HUES6 (cell line): ENCODE data around the gene GLG1.

Experiments used
- H3K27ac ChIP-seq: 2 replicates; pipeline ENCODE4 v1.7.0; 2013; ENCODE audit warnings: low read depth, mild to moderate bottlenecking, low read length, inconsistent platforms
- H3K27me3 ChIP-seq: 2 replicates; pipeline ENCODE4 v1.6.1; 2013; ENCODE audit warnings: low read length; ENCODE audit not compliant: control insufficient read depth, insufficient read depth
- H3K36me3 ChIP-seq: 2 replicates; pipeline ENCODE4 v1.6.1; 2013; ENCODE audit warnings: low read length; ENCODE audit not compliant: control insufficient read depth, insufficient read depth
- H3K4me1 ChIP-seq: 2 replicates; pipeline ENCODE4 v1.6.1; 2013; ENCODE audit warnings: low read length; ENCODE audit not compliant: control insufficient read depth, insufficient read depth
- H3K4me3 ChIP-seq: 2 replicates; pipeline ENCODE4 v1.5.1; 2013; ENCODE audit warnings: low read depth, low read length
- H3K9ac ChIP-seq: one replicate; pipeline ENCODE4 v1.6.1; 2013; ENCODE audit warnings: mild to moderate bottlenecking, low read length
- H3K9me3 ChIP-seq: 2 replicates; pipeline ENCODE4 v1.6.1; 2013; ENCODE audit warnings: low read depth, low read length; ENCODE audit not compliant: control insufficient read depth, insufficient read depth

Gene GLG1

GRCh38 chr16:74633686-74634085 lies 26.8 kb upstream of the GLG1 start:
- H3K9me3 ChIP-seq = no peaks in the 10 kb centered on the region
- H3K9ac ChIP-seq = no peak overlapping the region

DNA sequence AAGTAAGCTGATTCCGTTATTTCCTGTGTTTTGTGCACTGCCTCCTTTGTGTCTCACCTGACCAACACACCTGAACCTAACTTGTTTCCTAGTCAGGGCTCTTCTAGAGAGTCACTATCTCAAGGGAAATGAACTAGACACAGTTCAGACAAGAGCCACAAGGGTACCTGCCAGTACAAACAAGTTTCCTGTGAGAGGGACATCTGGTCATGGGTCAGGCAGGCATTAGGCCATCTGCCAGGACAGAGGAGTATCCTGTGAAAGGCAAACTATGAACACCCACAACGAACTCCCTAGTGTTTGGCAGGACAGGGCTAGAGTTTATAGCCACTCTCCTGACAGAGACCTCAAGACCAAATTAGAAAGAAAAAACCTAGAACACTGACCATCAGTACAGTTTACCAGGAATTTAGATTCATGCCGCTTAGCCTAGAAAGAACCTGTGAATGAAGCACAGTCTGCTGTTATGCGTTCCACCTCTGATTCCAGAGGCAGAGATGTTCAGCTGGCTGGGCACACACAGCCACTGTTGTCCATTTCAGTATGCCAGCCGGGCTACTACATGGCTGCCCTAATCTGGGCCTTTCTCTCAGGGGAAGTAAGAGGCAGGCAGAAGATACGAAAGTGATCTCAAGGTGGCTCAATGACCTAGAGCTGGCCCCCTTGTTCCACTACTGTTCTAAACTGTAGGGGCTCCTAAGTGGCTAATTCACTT lies 20.7 kb upstream of the GLG1 start:
- Histone ChIP-seq H3K36me3 (peaks cover 99% of the 10 kb centered on the region), H3K27me3 (no peaks in the 10 kb centered on the region), H3K9me3 (no peaks in the 10 kb centered on the region), H3K4me3 (no peak overlapping the region), H3K27ac (no peak overlapping the region), H3K4me1 (peaks cover 3% of the 10 kb centered on the region; the same call in 1 of the 2 replicates), H3K9ac (no peak overlapping the region)

More at GRCh38 chr16:74633686-74634085, 26.8 kb upstream of the GLG1 start:
- H3K27me3 ChIP-seq = no peaks in the 10 kb centered on the region
- no peaks in the 10 kb centered on the region for H3K4me1 ChIP-seq
- H3K36me3 ChIP-seq = peaks cover 98% of the 10 kb centered on the region
- no peak overlapping the region for H3K4me3 ChIP-seq
- H3K27ac ChIP-seq = no peak overlapping the region

- H3K9ac ChIP-seq = no peak overlapping the region
- no peak overlapping the region for H3K27ac ChIP-seq
- peaks cover 5% of the 10 kb centered on the region; the same call in 1 of the 2 replicates for H3K4me1 ChIP-seq
- H3K36me3 ChIP-seq = peaks cover 99% of the 10 kb centered on the region
- no peaks in the 10 kb centered on the region for H3K9me3 ChIP-seq
- H3K4me3 ChIP-seq = no peak overlapping the region
- no peaks in the 10 kb centered on the region for H3K27me3 ChIP-seq
These were observed 20.0 kb upstream of the GLG1 start for GRCh38 chr16:74626741-74627416.

- no peak overlapping the region for H3K4me3 ChIP-seq
- no peak overlapping the region for H3K9ac ChIP-seq
These were observed 18.8 kb upstream of the GLG1 start for GRCh38 chr16:74625500-74626350.

DNA sequence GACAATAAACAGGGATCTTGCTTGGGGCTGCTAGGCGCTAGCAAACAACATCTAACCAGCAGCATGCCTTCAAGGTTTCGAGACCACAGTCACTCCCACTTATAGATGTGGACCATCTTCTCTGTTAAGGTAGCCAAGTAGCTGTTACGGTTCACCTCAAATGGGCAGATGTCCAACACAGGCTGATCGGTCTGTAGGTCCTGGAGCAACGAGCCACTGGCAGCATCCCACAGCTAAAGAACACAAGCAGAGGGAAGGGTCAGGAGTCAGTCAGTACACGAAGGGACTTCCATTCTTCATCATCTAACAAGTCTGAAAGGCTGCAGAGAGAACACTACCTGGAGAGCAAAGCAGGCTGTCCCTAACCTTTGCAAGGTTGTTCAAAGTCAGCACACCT lies 16.9 kb upstream of the GLG1 start:
- no peak overlapping the region for H3K27ac ChIP-seq
- no peak overlapping the region for H3K9ac ChIP-seq
- no peaks in the 10 kb centered on the region for H3K9me3 ChIP-seq
- no peak overlapping the region for H3K4me3 ChIP-seq
- H3K27me3 ChIP-seq = no peaks in the 10 kb centered on the region
- peaks cover 6% of the 10 kb centered on the region; the same call in 1 of the 2 replicates for H3K4me1 ChIP-seq
- peaks cover 81% of the 10 kb centered on the region for H3K36me3 ChIP-seq

More at GRCh38 chr16:74625500-74626350, 18.8 kb upstream of the GLG1 start:
- Histone ChIP-seq H3K9me3 (no peaks in the 10 kb centered on the region), H3K4me1 (peaks cover 6% of the 10 kb centered on the region; the same call in 1 of the 2 replicates), H3K27ac (no peak overlapping the region), H3K36me3 (peaks cover 96% of the 10 kb centered on the region), H3K27me3 (no peaks in the 10 kb centered on the region)

DNA sequence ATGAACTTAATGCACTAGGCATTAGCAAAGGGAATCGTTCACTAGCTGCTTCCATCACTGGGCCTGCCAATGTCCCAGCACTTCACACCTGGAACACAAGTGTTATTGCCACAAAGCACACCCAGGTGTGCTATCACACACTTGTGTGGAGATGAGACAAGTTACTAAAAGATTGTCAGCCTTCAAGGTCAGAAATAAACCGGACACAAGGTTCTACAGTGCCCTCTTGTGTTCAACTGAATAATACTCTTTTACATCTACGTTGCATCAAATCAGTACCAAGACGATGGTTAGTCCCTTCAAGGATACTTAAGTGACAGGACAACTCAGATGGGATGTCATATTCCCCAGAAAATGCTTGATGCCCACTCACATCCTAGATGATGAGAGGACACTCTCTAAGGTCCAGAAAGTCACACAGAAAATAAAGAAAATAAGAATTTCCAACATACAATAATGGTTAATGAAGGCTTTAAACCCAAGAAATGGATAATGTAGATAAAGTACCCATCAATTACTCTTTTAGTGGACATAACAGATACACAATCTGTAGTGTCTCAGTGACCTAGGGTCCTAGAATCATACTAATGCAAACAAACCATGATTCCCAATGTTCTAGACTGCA lies 16.4 kb upstream of the GLG1 start:
- Histone ChIP-seq H3K9ac (no peak overlapping the region), H3K36me3 (peaks cover 75% of the 10 kb centered on the region), H3K27ac (no peak overlapping the region), H3K9me3 (no peaks in the 10 kb centered on the region), H3K4me1 (peaks cover 6% of the 10 kb centered on the region; the same call in 1 of the 2 replicates), H3K27me3 (no peaks in the 10 kb centered on the region), H3K4me3 (no peak overlapping the region)

GRCh38 chr16:74622005-74622404 lies 15.1 kb upstream of the GLG1 start:
- Histone ChIP-seq H3K9ac (no peak overlapping the region), H3K27ac (no peak overlapping the region), H3K27me3 (no peaks in the 10 kb centered on the region), H3K4me3 (no peak overlapping the region), H3K4me1 (peaks cover 6% of the 10 kb centered on the region; the same call in 1 of the 2 replicates), H3K9me3 (no peaks in the 10 kb centered on the region), H3K36me3 (peaks cover 62% of the 10 kb centered on the region)

GRCh38 chr16:74617206-74617788 lies 10.4 kb upstream of the GLG1 start:
- Histone ChIP-seq H3K36me3 (peaks cover 18% of the 10 kb centered on the region), H3K4me3 (no peak overlapping the region), H3K9ac (no peak overlapping the region), H3K4me1 (0 out of 2 replicates have a peak, but pooled peaks cover 3% of the 10 kb centered on the region), H3K9me3 (no peaks in the 10 kb centered on the region), H3K27me3 (no peaks in the 10 kb centered on the region), H3K27ac (no peak overlapping the region)

DNA sequence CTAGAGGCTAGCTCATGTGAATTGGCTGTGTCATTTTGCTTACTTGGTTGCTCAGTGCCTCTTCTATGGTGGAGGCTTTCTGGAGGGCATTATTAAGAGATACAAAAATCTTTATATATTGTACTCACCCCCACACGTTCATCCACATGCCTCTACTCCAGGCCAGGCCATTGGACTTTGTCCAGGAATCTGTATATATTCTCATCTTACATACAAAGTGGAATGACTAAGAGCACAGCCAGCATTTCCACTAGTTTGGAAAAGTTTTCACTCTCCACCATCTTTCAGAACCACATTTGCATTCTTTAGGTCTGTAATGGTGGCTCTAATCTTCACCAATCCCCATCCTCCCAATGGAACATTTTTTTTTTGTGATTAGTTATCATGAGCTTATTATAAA lies 4.8 kb upstream of the GLG1 start:
- Histone ChIP-seq H3K27ac (no peak overlapping the region), H3K4me1 (peaks cover 11% of the 10 kb centered on the region), H3K36me3 (peaks cover 3% of the 10 kb centered on the region; the same call in 1 of the 2 replicates), H3K4me3 (no peak overlapping the region), H3K9ac (no peak overlapping the region), H3K27me3 (no peaks in the 10 kb centered on the region), H3K9me3 (no peaks in the 10 kb centered on the region)

- Histone ChIP-seq H3K4me3 (no peak overlapping the region), H3K9me3 (no peaks in the 10 kb centered on the region), H3K4me1 (peaks cover 20% of the 10 kb centered on the region), H3K27me3 (no peaks in the 10 kb centered on the region), H3K9ac (no peak overlapping the region), H3K27ac (no peak overlapping the region), H3K36me3 (no peaks in the 10 kb centered on the region)
These were observed 2.0 kb upstream of the GLG1 start for GRCh38 chr16:74608944-74609343.
